MG63 (cell line): Measurements from ENCODE around the gene SLC16A11. TPM values are rescaled to one million over a fixed set of nuclear protein-coding genes. Genes with fewer than 3 reads are reported as not detected.

Experiments used
- DNase-seq: peaks from one replicate; pipeline ENCODE4 v3.0.0-alpha.2; 2020
- H3K27me3 ChIP-seq: fragments of 250-450 bp; sonication (Bioruptor Pico); 2 replicates; pipeline ENCODE4 v1.5.1; 2020; ENCODE audit warnings: mild to moderate bottlenecking, moderate library complexity
- H3K36me3 ChIP-seq: fragments of 250-450 bp; sonication (Bioruptor Pico); 2 replicates; pipeline ENCODE4 v1.5.1; 2020; ENCODE audit warnings: mild to moderate bottlenecking, moderate library complexity
- H3K4me3 ChIP-seq: fragments of 250-450 bp; sonication (Bioruptor Pico); 2 replicates; pipeline ENCODE4 v1.5.1; 2020; ENCODE audit warnings: mild to moderate bottlenecking, moderate library complexity
- H3K9me3 ChIP-seq: fragments of 250-450 bp; sonication (Bioruptor Pico); 2 replicates; pipeline ENCODE4 v1.5.1; 2020; ENCODE audit warnings: mild to moderate bottlenecking, moderate library complexity
- total RNA-seq: library from RNA; depleted of rRNA; stranded (reverse); fragments of >200 nt; shearing (Covaris generic); gene quantifications from 2 replicates; pipeline ENCODE4 v1.2.3, GENCODE V29; 2014; ENCODE audit warnings: low replicate concordance

SLC16A11 gene
- total RNA-seq, 1 experiment from 2014 or later: not detected

GRCh38 chr17:7038025-7038862 lies 5.6 kb downstream of the SLC16A11 start:
- Histone ChIP-seq H3K4me3 (no peak overlapping the region), H3K9me3 (no peaks in the 10 kb centered on the region), H3K27me3 (no peaks in the 10 kb centered on the region), H3K36me3 (no peaks in the 10 kb centered on the region)
- DNase-seq: no peak

GRCh38 chr17:7035591-7036368 lies 8.1 kb downstream of the SLC16A11 start, which contains the start of gene SLC16A13:
Gene SLC16A13 (plus strand): TSS chr17:7036015. CDS start chr17:7036383, 368 bp downstream.
- Histone ChIP-seq H3K36me3 (no peaks in the 10 kb centered on the region), H3K4me3 (peak within 1 kb of the TSS; percentile 61), H3K9me3 (no peaks in the 10 kb centered on the region), H3K27me3 (no peaks in the 10 kb centered on the region)
- peak; percentile 93 for DNase-seq

GRCh38 chr17:7034955-7035590 lies 8.8 kb downstream of the SLC16A11 start:
- no peaks in the 10 kb centered on the region for H3K9me3 ChIP-seq
- no peak for DNase-seq
- no peaks in the 10 kb centered on the region for H3K27me3 ChIP-seq
- peak overlapping the region; percentile 61 for H3K4me3 ChIP-seq
- H3K36me3 ChIP-seq: no peaks in the 10 kb centered on the region

- H3K9me3 ChIP-seq: no peaks in the 10 kb centered on the region
- no peak for DNase-seq
- H3K27me3 ChIP-seq: no peaks in the 10 kb centered on the region
- no peak overlapping the region for H3K4me3 ChIP-seq
- H3K36me3 ChIP-seq: no peaks in the 10 kb centered on the region
Observed at GRCh38 chr17:7029659-7030058, 14.2 kb downstream of the SLC16A11 start.

GRCh38 chr17:7029096-7029495 lies 14.8 kb downstream of the SLC16A11 start:
- Histone ChIP-seq H3K36me3 (no peaks in the 10 kb centered on the region), H3K4me3 (no peak overlapping the region), H3K9me3 (no peaks in the 10 kb centered on the region), H3K27me3 (no peaks in the 10 kb centered on the region)
- no peak for DNase-seq

GRCh38 chr17:7027335-7027734 lies 16.6 kb downstream of the SLC16A11 start:
- Histone ChIP-seq H3K4me3 (no peak overlapping the region), H3K27me3 (no peaks in the 10 kb centered on the region), H3K9me3 (no peaks in the 10 kb centered on the region), H3K36me3 (no peaks in the 10 kb centered on the region)
- DNase-seq: no peak

- Histone ChIP-seq H3K36me3 (no peaks in the 10 kb centered on the region), H3K9me3 (no peaks in the 10 kb centered on the region), H3K27me3 (no peaks in the 10 kb centered on the region), H3K4me3 (no peak overlapping the region)
- DNase-seq: no peak
Observed at GRCh38 chr17:7026471-7027115, 17.3 kb downstream of the SLC16A11 start.

GRCh38 chr17:7025245-7025644 lies 18.6 kb downstream of the SLC16A11 start:
- Histone ChIP-seq H3K4me3 (no peak overlapping the region), H3K9me3 (no peaks in the 10 kb centered on the region), H3K27me3 (no peaks in the 10 kb centered on the region), H3K36me3 (no peaks in the 10 kb centered on the region)
- DNase-seq: no peak

- H3K4me3 ChIP-seq: no peak overlapping the region
- no peaks in the 10 kb centered on the region for H3K36me3 ChIP-seq
- no peak for DNase-seq
- no peaks in the 10 kb centered on the region for H3K9me3 ChIP-seq
- H3K27me3 ChIP-seq: no peaks in the 10 kb centered on the region
Observed at GRCh38 chr17:7024402-7024785, 19.5 kb downstream of the SLC16A11 start.

GRCh38 chr17:7023576-7024401 lies 20.1 kb downstream of the SLC16A11 start:
- no peaks in the 10 kb centered on the region for H3K27me3 ChIP-seq
- DNase-seq: no peak

GRCh38 chr17:7022781-7023571 lies 20.9 kb downstream of the SLC16A11 start, which contains the start of gene BCL6B:
Gene BCL6B (plus strand): TSS chr17:7023050. CDS start chr17:7023672, 622 bp downstream.
- Histone ChIP-seq H3K9me3 (no peaks in the 10 kb centered on the region), H3K4me3 (peak within 1 kb of the TSS; percentile 18), H3K36me3 (peaks cover under 1% of the 10 kb centered on the region; the same call in 1 of the 2 replicates), H3K27me3 (no peaks in the 10 kb centered on the region)
- no peak for DNase-seq

More at GRCh38 chr17:7023576-7024401, 20.1 kb downstream of the SLC16A11 start:
- H3K4me3 ChIP-seq: no peak overlapping the region
- H3K9me3 ChIP-seq: no peaks in the 10 kb centered on the region
- no peaks in the 10 kb centered on the region for H3K36me3 ChIP-seq

- no peaks in the 10 kb centered on the region for H3K9me3 ChIP-seq
- DNase-seq: peak; percentile 72
- peaks cover 6% of the 10 kb centered on the region for H3K36me3 ChIP-seq
- H3K27me3 ChIP-seq: no peaks in the 10 kb centered on the region
- H3K4me3 ChIP-seq: peak overlapping the region; percentile 18
Observed at GRCh38 chr17:7021993-7022778, 21.7 kb downstream of the SLC16A11 start.

- H3K36me3 ChIP-seq: peaks cover 12% of the 10 kb centered on the region
- no peak overlapping the region for H3K4me3 ChIP-seq
- H3K27me3 ChIP-seq: no peaks in the 10 kb centered on the region
- DNase-seq: no peak
- H3K9me3 ChIP-seq: no peaks in the 10 kb centered on the region
Observed at GRCh38 chr17:7020894-7021664, 22.8 kb downstream of the SLC16A11 start.
